Breast epithelium (tissue), 4 donors: ENCODE measurements around the gene MGARP. TPM values are rescaled to one million over a fixed set of nuclear protein-coding genes. Genes with fewer than 3 reads are reported as not detected.

Source experiments
- DNase-seq, 2 donors: peaks; one replicate each; pipeline ENCODE4 v3.0.0-alpha.2; 2019; ENCODE audit warnings: low spot score in 2 of 2
- H3K27ac ChIP-seq, 2 donors: fragments of 200-600 bp; sonication (generic) in 1 of 2; one replicate each; pipeline ENCODE4 v1.5.1; 2016 to 2019; ENCODE audit warnings: mild to moderate bottlenecking in 1 of 2
- H3K27me3 ChIP-seq, 2 donors: fragments of 200-600 bp; sonication (generic) in 1 of 2; one replicate each; pipeline versions ENCODE4 v1.5.1 to v1.6.0; 2017 to 2019; ENCODE audit warnings: control low read depth in 1 of 2, mild to moderate bottlenecking in 1 of 2
- H3K36me3 ChIP-seq: fragments of 200-600 bp; one replicate; pipeline ENCODE4 v1.5.1; 2019
- H3K4me1 ChIP-seq, 2 donors: fragments of 200-600 bp; sonication (generic); one replicate each; pipeline ENCODE4 v1.5.1; 2016 to 2019; ENCODE audit warnings: control low read depth in 1 of 2
- H3K4me3 ChIP-seq, 3 donors: fragments of 200-600 bp; sonication (generic); 1 replicate in 2 of 3; 2 replicates in 1 of 3; pipeline ENCODE4 v1.5.1; 2016 to 2019; ENCODE audit warnings: mild to moderate bottlenecking in 3 of 3, moderate library complexity in 2 of 3
- H3K9me3 ChIP-seq, 2 donors: fragments of 200-600 bp; sonication (generic) in 1 of 2; one replicate each; pipeline ENCODE4 v1.5.1; 2016 to 2019; ENCODE audit warnings: control low read depth in 1 of 2
- POLR2A ChIP-seq: fragments of 450-650 bp; IDR thresholded peaks from one replicate; pipeline ENCODE4 v1.6.1; 2016; ENCODE audit warnings: antibody characterized with exemption, mild to moderate bottlenecking, moderate library complexity
- POLR2AphosphoS5 ChIP-seq, 3 donors: sonication (generic); formaldehyde crosslinking; IDR thresholded peaks; one replicate each; pipeline ENCODE4 v1.6.1; 2017; ENCODE audit warnings: antibody characterized with exemption in 3 of 3
- intact Hi-C: fragments of 100-400 bp; cut with DNase I; formaldehyde crosslinking; loops from one replicate; pipeline ENCODE4 v1.15.1; 2023; ENCODE audit warnings: low total_unique reads
- total RNA-seq, 3 donors: library from RNA; depleted of rRNA; stranded (reverse); fragments of >200 nt; gene quantifications; one replicate each; pipeline ENCODE4 v1.1.0, GENCODE V29; 2016
- TF ChIP-seq, protein P1 (sequence below), 3 donors: fragments of 450-650 bp; IDR thresholded peaks; one replicate each; pipeline ENCODE4 v1.5.1; 2016 to 2017; ENCODE audit warnings: antibody characterized with exemption in 3 of 3, mild to moderate bottlenecking in 3 of 3, moderate library complexity in 3 of 3

The MGARP gene
- total RNA-seq, 3 donors from 2014 or later = 1.6 to 3.8 TPM; not detected in 1

DNA sequence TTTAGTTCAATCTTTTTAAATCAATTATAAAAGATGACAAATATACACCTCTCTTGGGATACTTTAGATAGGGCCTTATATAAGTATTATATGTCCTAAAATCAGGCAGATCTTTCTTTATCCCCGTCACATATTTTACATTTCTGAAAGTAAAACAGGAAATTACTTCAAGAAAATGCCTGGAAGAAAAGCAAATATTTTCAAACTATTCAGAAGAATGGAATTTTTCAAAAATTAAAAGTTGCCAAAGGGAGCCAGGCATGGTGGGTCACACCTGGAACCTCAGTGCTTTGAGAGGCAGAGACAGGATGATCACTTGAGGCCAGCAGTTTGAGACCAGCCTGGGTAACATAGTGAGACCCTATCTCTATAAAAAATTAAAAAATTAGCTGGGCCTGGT, 34.4 kb downstream of the MGARP start:
- no peak for TF ChIP-seq POLR2A
- TF ChIP-seq POLR2AphosphoS5 (IDR thresholded peaks at IDR 0.05) = no peak
- intact Hi-C loops = no loop called here
- H3K4me1 ChIP-seq = no peaks in the 10 kb centered on the region
- H3K4me3 ChIP-seq = no peak overlapping the region
- no peaks in the 10 kb centered on the region for H3K9me3 ChIP-seq
- H3K27me3 ChIP-seq = no peaks in the 10 kb centered on the region
- DNase-seq = no peak
- H3K36me3 ChIP-seq = no peaks in the 10 kb centered on the region
- peak overlapping the region in 1 of 2 donors; percentile 9 for H3K27ac ChIP-seq

DNA sequence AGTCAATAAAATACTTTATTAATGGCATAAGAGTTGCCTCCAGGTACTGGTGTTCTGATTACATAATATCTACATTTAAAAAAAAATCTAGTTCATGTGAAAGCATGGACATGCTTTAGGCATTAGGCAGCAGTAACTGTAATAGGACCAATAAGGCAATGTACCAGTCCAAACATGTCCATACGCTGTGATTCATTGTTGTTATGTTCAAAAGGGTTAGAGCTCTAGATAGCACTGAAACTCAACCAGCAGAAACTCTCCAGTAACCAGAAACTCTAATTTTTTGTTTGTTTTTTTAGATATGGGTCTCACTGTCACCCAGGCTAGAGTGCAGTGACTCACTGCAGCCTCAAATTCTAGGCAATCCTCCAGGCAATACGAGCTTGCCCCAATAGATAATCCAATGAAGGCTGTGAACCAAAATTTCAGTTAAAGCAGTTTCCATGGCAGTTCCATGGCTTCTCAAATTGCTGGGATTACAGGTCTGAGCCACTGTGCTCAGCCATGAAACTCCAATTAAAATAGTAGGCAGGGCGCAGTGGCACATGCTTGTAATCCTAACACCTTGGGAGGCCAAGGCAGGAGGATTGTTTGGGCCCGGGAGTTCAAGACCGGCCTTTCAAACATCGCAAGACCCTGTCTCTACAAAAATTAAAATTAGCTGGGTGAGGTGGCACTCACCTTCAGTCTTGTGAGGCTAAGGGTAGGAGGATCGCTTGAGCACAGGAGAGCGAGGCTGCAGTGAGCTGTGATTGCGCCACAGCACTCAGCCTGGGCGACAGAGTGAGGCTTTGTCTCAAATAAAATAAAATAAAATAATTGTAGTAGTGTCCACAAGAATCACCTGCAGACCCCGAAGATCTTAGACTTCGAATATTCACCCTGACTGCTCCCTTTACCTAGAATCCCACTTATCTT, 36.3 kb downstream of the MGARP start:
- peak overlapping the region; percentile 75 to 81 for H3K27ac ChIP-seq
- intact Hi-C loops = no loop called here
- H3K9me3 ChIP-seq = no peaks in the 10 kb centered on the region
- no peaks in the 10 kb centered on the region for H3K36me3 ChIP-seq
- H3K4me1 ChIP-seq = no peaks in the 10 kb centered on the region
- H3K27me3 ChIP-seq = no peaks in the 10 kb centered on the region
- no peak overlapping the region for H3K4me3 ChIP-seq
- TF ChIP-seq, protein P1, sequence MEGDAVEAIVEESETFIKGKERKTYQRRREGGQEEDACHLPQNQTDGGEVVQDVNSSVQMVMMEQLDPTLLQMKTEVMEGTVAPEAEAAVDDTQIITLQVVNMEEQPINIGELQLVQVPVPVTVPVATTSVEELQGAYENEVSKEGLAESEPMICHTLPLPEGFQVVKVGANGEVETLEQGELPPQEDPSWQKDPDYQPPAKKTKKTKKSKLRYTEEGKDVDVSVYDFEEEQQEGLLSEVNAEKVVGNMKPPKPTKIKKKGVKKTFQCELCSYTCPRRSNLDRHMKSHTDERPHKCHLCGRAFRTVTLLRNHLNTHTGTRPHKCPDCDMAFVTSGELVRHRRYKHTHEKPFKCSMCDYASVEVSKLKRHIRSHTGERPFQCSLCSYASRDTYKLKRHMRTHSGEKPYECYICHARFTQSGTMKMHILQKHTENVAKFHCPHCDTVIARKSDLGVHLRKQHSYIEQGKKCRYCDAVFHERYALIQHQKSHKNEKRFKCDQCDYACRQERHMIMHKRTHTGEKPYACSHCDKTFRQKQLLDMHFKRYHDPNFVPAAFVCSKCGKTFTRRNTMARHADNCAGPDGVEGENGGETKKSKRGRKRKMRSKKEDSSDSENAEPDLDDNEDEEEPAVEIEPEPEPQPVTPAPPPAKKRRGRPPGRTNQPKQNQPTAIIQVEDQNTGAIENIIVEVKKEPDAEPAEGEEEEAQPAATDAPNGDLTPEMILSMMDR (IDR thresholded peaks at IDR 0.05) = no peak
- TF ChIP-seq POLR2A (no peak), POLR2AphosphoS5 (IDR thresholded peaks at IDR 0.05) (peak in 1 of 3 donors; percentile 43)
- no peak for DNase-seq

DNA sequence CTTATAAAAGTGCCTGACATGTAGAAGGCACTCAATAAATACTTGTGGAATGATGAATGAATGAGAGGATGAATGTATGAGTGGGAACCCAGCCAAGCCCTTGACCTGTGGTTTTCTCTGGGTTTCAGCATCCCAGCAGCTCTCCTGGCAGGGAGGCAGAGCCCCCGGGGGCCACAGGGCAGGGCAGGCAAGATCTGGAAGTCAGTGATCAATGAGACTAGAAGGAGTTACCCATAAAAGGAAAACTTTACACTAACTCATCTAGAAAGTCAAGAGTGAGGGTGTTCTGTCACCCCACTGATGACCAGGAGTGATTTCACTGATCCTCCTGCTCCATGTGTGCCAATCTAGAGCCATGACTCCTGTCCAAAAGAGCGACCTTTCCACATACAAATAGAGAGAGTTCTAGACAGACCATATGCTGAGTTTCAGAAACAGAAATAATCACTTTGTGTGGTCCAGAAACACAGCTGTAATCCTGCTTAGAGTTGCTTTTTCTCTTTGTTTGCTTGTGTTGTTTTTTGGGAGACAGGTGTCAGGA, 37.4 kb downstream of the MGARP start:
- TF ChIP-seq POLR2AphosphoS5 (IDR thresholded peaks at IDR 0.05) = no peak
- TF ChIP-seq, protein P1 (IDR thresholded peaks at IDR 0.05) = no peak
- no peak for TF ChIP-seq POLR2A
- H3K27ac ChIP-seq = peak overlapping the region; percentile 75 to 80
- no peaks in the 10 kb centered on the region for H3K9me3 ChIP-seq
- no peaks in the 10 kb centered on the region for H3K27me3 ChIP-seq
- intact Hi-C loops = no loop called here
- no peaks in the 10 kb centered on the region for H3K36me3 ChIP-seq
- H3K4me3 ChIP-seq = no peak overlapping the region
- no peaks in the 10 kb centered on the region for H3K4me1 ChIP-seq
- no peak for DNase-seq

DNA sequence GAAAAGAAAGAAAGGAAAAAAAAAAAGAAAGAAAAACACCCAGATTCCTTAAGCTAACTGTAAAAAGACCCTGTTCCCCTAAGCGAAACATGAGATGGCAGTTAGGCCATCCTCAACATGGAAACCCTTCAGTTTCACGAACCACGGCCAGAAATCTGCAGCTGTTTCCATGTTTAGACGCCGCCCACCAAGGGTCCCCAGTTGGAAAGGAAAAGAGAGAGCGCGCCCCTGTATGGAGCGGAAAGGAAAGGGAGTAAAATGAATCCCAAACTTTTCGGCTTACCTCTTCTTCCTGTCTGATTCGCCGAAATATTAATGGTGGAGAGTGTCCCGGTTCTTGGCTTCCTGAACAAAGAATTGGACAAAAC, 38.3 kb downstream of the MGARP start:
- no peaks in the 10 kb centered on the region for H3K4me1 ChIP-seq
- no peaks in the 10 kb centered on the region for H3K9me3 ChIP-seq
- no peak for DNase-seq
- H3K4me3 ChIP-seq = no peak overlapping the region
- intact Hi-C loops = no loop called here
- H3K27me3 ChIP-seq = no peaks in the 10 kb centered on the region
- H3K27ac ChIP-seq = no peak overlapping the region
- TF ChIP-seq, protein P1 (IDR thresholded peaks at IDR 0.05) = no peak
- TF ChIP-seq POLR2A = no peak
- no peak for TF ChIP-seq POLR2AphosphoS5 (IDR thresholded peaks at IDR 0.05)
- no peaks in the 10 kb centered on the region for H3K36me3 ChIP-seq

DNA sequence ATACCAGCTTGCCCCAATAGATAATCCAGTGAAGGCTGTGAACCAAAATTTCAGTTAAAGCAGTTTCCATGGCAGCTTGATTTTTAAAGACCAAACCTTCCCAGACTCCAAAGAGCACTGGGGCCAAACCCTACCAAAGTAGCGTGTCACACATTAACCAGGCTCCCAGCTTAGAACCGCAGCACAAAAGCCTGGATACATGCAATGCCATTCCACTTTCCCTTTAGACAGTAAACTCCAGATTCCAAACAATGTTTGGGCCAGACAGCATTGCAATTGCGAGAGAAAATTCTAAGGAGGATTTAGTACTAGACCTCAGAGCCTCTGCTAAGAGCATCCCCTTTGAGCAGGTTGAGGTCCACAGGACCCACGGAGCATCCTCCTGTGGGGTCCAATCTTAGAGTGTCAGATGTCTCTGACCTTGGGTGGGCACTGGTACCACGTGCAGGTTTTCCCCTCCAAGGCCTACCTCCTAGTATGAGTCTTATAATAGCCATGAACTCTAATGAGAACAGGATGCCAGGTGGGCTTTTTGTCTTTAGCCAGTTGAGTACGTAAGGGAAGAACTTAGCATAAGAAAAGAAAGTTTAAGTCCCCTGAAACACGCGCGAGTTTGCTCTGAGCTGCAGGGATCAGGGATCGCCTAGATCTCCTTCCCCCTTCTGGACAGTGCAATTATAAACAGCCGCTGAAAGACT, 38.8 kb downstream of the MGARP start:
- Histone ChIP-seq H3K27ac (no peak overlapping the region), H3K9me3 (no peaks in the 10 kb centered on the region), H3K4me1 (no peaks in the 10 kb centered on the region), H3K36me3 (no peaks in the 10 kb centered on the region), H3K4me3 (no peak overlapping the region), H3K27me3 (no peaks in the 10 kb centered on the region)
- no peak for DNase-seq
- intact Hi-C loops = no loop called here
- TF ChIP-seq POLR2AphosphoS5 (IDR thresholded peaks at IDR 0.05) = no peak
- TF ChIP-seq, protein P1 (IDR thresholded peaks at IDR 0.05) = no peak
- TF ChIP-seq POLR2A = no peak
